GM23248 (cell line): ENCODE data around the gene PMS1.

Experiments
- EZH2 ChIP-seq: fragments of 200-600 bp; sonication (generic); IDR thresholded peaks from 2 replicates; pipeline ENCODE4 v1.6.1; 2018; ENCODE audit warnings: antibody characterized with exemption, mild to moderate bottlenecking; ENCODE audit not compliant: insufficient read depth, poor library complexity, severe bottlenecking
- EZH2phosphoT487 ChIP-seq: fragments of 200-600 bp; sonication (generic); IDR thresholded peaks from 2 replicates; pipeline ENCODE4 v1.6.1; 2018; ENCODE audit warnings: antibody characterized with exemption, moderate library complexity, mild to moderate bottlenecking, low read depth; ENCODE audit not compliant: insufficient read depth

DNA sequence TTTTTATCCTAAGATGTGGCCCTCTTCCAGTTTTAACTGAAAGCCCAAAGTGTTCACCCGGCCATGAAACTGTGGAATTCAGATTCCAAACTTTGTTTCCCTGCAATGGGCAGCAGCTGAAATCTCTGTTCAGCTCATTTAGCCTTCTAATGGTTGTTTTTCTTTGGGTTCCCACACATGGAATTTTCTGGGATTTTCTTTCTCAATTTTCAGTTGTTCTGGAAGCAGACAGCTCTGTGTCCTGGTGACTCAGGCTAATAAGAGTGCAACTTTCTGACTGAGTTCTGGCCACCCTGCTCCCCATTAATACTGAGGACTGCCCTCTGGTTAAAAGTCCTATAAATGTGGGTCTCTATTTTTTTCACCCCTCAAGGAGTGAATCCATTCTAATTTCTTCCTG, 78.5 kb downstream of the PMS1 start:
- TF ChIP-seq EZH2phosphoT487 = no peak
- TF ChIP-seq EZH2 = no peak
